Measurements from ENCODE around the gene TMEM11.
"Not testable (repeated sequence)": the region's sequence is repeated elsewhere in the genome, so short reads cannot be mapped to it uniquely, and the experiment has no call there.

Gene TMEM11

GRCh38 chr17:21210411-21211076 is 3.4 kb downstream of the TMEM11 start:
- DNase-seq, result no peak

- no peak for DNase-seq
Observed at GRCh38 chr17:21209511-21210175, 4.3 kb downstream of the TMEM11 start.

- DNase-seq, result no peak
Observed at GRCh38 chr17:21208352-21208751, 5.6 kb downstream of the TMEM11 start.

GRCh38 chr17:21204935-21205334 is 9.0 kb downstream of the TMEM11 start:
- no peak for DNase-seq

- no peak for DNase-seq
Observed at GRCh38 chr17:21202512-21202911, 11.4 kb downstream of the TMEM11 start.

GRCh38 chr17:21201874-21202273 is 12.1 kb downstream of the TMEM11 start:
- DNase-seq, result no peak

- no peak for DNase-seq
Observed at GRCh38 chr17:21201298-21201595, 12.7 kb downstream of the TMEM11 start.

- no peak for DNase-seq
Observed at GRCh38 chr17:21200590-21201297, 13.2 kb downstream of the TMEM11 start.

- no peak for DNase-seq
Observed at GRCh38 chr17:21199856-21200255, 14.1 kb downstream of the TMEM11 start.

- no peak for DNase-seq
Observed at GRCh38 chr17:21199311-21199710, 14.7 kb downstream of the TMEM11 start.

GRCh38 chr17:21198411-21198810 is 15.6 kb downstream of the TMEM11 start:
- no peak for DNase-seq

GRCh38 chr17:21196126-21196525 is 17.8 kb downstream of the TMEM11 start:
- no peak for DNase-seq

GRCh38 chr17:21194703-21195102 is 19.3 kb downstream of the TMEM11 start:
- DNase-seq, result no peak

GRCh38 chr17:21194226-21194625 is 19.7 kb downstream of the TMEM11 start:
- DNase-seq, result no peak

GRCh38 chr17:21193031-21193430 is 20.9 kb downstream of the TMEM11 start:
- no peak for DNase-seq

- DNase-seq, result not testable (repeated sequence)
Observed at GRCh38 chr17:21192414-21192813, 21.5 kb downstream of the TMEM11 start.

- DNase-seq, result no peak
Observed at GRCh38 chr17:21191698-21192097, 22.3 kb downstream of the TMEM11 start.

GRCh38 chr17:21190078-21190477 is 23.9 kb downstream of the TMEM11 start:
- no peak for DNase-seq

GRCh38 chr17:21189361-21189760 is 24.6 kb downstream of the TMEM11 start:
- no peak for DNase-seq

GRCh38 chr17:21186399-21187187 is 27.4 kb downstream of the TMEM11 start:
- DNase-seq, result no peak

- no peak for DNase-seq
Observed at GRCh38 chr17:21185061-21185460, 28.9 kb downstream of the TMEM11 start.

GRCh38 chr17:21184570-21184969 is 29.4 kb downstream of the TMEM11 start:
- no peak for DNase-seq

- DNase-seq, result no peak
Observed at GRCh38 chr17:21183468-21183867, 30.5 kb downstream of the TMEM11 start.
